GM21367 (cell line): Measurements from ENCODE around the gene TPRKB.
"Not testable (repeated sequence)": the region's sequence is repeated elsewhere in the genome, so short reads cannot be mapped to it uniquely, and the experiment has no call there.

Experiments used
- ATAC-seq: cut with Tn5 transposase; IDR thresholded peaks from one replicate; pipeline ENCODE4 v1.9.1; 2021; ENCODE audit not compliant: unreplicated experiment

TPRKB gene

DNA sequence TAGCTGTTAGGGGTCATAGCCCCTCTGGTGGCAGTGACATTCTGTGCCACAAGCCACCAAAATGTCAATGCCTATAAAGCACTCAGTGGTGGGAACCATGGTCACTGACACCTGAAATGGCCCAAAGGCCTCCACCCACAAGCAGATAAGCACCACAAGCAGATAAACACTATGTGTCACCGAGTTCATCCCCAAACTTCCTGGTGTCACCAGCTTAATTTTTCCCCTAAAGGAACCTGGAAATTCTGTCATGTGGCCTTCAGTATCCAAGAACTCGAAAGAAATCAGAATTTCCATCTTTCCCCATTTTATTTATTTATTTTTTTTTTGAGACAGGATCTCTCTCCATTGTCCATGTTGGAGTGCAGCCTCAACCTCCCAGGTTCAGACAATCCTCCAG is 3.6 kb upstream of the TPRKB start:
- ATAC-seq: no peak

DNA sequence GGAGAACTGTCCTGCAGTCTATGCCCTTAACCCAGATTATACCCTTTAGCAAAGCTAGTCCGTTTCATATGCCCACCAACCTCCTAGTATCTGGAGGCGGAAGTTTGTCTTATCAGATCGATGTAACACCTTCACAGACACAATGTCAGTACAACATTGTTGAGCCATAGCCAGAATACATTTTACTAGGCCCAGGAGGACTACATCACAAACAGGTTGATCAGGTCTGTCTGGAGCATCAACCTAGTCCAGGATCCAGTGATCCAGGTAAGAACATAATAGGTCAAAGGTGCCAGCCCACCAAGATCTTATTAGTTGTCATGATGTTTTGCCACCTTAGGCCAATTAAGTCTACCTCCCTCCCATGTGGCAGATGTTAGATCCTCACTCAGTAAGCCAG is 2.0 kb upstream of the TPRKB start:
- no peak for ATAC-seq

DNA sequence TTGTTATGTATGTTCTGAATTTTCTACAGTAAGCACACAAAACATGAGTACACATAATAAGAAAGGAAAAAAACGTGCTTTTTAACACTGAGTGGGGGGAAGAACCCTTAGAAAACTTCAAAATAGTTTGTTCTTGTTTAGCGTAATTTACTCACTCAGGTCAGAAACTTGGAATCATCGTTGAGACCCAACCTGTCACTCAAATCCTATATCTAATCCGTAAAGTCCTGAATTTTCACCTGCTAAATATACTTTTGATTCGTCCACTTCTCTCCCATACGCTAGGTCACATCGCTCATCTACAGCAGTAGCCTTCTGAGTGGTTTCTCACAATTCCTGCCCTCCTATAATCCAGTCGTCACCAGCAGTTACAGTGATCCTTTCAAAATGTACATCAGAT is 767 bp downstream of the TPRKB start:
- ATAC-seq: no peak

DNA sequence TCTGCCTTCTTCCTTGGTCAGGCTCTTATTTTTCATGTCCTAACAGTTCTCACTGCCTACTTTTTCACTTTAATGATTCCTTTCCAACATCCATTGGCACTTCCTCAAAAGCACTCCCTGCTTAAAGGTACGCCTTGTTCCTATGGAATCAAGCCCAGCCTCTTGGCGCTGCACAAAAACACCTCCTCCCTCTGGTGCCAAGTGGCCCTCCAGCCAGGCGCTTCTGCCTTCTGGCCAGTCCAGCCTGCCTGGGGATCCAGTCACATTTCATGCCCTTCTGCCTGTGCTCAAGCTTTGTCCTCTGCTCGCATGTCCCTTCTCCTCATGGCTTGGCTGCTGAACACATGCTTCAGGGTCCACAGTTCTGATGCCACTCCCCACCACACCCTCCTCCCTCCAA is 6.3 kb downstream of the TPRKB start:
- no peak for ATAC-seq

DNA sequence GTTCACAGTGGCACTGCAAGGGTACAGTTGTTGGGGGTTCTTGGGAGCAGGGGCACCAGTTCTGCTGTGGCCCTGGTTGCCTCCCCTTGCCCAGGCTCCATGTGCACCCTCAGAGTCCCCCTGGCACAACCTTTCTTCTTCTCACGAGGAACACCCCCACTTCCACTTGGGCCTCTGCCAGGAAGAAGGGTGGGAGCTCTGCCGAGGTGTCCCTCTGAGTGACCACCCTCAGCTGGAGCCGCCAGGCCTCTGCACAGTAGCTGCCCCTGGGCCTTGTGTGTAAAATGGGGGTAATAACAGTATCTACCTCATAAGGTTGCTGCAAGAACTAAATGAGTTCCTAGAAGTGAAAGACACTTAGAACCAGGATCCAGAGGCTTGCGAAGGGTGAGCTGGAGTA is 8.4 kb downstream of the TPRKB start:
- ATAC-seq: no peak

DNA sequence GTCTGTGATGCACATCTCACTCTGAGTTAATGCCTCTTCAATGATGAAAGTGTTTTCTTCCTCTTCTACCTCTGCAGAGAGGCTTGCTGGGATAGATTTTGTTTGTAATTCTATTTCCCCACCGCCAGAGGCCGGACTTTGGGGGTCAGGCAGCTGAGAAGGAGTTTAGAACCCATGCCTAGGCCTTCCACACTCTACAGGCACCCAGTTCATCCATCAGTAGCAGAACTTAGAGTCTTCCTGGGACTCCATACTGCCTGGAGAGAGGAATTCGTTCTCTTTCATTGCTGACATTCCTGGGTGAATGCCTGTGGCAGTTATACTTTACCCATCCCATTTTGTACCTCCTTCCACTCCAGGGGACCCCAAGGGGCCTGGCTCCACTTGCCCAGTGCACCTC is 9.1 kb downstream of the TPRKB start:
- no peak for ATAC-seq

DNA sequence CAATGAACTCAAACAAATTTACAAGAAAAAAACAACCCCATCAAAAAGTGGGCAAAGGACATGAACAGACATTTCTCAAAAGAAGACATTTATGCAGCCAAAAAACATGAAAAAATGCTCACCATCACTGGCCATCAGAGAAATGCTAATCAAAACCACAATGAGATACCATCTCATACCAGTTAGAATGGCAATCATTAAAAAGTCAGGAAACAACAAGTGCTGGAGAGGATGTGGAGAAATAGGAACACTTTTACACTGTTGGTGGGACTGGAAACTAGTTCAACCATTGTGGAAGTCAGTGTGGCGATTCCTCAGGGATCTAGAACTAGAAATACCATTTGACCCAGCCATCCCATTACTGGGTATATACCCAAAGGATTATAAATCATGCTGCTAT is 10.5 kb downstream of the TPRKB start:
- not testable (repeated sequence) for ATAC-seq

DNA sequence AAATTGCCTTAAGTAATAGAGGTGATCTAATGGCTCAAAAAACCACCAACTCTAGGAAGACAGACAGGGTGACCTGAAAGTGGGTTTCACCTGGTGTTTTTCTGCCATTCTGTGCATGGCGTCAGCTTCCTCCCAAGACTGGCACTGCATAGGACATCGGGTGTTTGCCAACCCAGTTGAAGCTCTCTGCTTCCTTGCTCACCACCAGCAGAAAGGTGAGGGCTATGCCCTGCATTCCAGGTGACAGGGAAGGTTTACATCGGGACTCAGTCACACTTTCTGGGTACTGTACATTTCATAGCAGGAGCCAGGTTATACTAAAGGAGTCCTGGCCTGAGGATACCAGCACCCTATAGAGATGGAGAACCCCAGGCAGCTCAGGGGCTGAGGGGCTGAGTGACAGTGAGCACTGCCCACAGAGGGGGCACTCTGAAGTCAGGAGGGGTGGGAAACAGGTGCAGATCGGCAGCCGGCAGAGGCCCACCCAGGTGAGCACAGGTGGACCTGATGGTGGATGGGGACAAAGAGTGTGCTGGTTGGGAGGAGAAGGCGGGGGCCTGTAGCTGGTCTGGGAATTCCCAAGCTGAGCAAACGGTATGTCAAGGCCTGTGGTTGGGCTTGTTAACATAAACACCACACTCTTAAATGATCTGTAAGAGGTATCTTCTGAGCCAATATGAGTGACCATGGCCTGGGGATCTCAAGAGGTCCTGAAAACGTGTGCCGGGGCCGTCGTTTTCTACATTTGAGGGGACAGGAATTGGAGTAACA is 18.1 kb downstream of the TPRKB start:
- no peak for ATAC-seq

DNA sequence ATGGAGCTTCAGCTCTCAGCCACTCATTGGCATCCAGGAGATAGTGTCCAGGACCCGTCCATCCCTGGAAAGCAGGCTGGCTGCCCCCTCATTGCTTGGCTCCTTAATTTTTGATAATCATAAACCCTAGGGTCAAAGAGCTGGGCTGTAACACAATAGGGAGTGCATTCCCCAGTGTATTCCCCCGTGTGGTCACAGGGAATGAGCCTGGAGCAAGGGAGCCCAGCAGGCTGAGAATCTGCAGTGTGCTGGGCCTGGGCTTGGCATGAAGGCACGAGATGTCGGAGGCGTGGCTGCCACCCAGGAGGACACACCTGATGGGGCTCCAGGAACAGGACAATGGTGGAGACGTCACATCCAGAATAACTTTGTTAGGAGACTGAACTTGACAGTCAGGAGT is 18.7 kb downstream of the TPRKB start:
- ATAC-seq: no peak

DNA sequence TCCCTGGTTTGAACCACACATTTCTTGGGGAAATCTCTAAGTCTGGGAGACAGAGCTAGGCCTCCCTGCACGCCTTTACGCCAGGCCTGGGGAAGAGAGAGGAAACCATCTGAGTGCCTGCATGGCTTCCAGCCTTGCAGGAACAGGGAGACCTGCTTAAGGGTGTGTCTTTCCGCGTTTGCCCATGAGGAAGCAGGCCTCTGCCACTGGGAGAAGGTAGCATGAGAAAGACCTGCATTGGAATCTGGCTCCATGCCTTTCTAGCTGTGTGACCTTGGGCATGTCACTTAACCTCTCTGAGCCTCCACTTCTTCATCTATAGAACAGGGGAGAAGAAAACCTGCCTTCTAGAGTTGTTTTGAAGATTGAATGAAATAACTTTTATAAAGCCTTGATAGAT is 19.4 kb downstream of the TPRKB start:
- not testable (repeated sequence) for ATAC-seq

DNA sequence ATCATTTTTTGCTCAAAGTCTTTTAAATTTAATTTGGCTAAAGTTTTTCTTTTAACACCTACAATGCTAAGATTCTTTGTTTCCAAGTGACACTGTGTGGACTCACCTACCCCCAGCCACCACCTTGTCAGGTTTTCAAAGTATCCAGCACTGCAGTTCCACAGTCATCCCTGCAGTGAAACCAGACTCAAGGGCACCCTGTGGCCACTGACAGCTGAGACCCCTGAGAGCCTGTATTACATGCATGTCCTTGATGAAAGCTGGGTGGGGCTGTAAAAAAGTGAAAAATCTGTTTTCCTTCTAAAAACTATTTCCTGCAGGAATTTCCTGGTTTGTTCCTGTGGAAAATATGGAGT is 19.9 kb downstream of the TPRKB start:
- ATAC-seq: no peak

DNA sequence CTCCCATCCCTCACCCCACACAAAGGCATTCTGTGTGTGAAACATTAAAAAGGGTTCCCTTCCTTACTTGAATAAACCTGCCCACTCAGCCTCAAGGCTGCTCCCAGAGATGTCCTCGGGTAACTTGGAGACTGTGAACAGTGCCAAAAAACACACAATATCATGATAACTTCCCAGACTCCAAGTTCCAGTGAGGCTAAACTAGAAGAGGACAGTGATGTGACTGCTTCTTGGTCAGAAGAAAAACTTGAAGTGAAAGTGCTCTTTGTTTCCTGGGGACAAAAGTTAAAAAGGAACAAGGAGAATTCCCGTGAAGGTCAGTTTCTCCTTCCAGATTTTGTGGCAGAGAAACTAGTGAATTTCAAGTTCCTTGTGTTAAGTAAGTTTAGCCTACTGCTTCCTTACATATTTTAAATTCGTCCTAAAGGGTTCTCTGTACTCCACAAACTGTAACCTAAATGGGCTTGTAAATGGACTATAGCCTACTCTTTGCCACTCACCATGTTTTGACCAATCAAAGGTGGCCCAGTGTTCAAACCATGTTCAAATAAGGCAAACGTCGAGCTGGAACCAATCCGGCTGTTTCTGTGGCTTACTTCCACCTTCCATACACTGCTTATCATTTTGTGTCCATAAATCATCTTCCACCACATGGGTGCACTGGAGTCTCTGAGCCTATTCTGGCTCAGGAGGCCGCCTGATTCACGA is 20.4 kb downstream of the TPRKB start:
- ATAC-seq: no peak

DNA sequence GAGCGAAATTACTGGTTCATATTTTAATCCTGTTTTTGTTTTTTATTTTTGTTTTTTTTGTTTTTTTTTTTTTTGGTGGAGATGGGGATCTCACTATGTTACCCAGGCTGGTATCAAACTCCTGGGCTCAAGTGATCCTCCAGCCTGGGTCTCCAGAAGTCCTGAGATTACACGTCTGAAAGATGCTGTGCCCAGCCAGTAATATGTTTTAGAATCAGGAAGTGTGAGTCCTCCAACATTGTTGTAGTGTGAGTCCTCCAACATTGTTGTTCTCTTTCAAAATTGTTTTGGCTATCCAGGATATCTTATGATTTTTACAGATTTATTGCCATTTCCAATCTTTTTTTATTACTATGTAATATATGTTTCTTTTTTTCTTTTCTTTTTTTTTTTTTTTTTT is 23.1 kb downstream of the TPRKB start:
- ATAC-seq: no peak

DNA sequence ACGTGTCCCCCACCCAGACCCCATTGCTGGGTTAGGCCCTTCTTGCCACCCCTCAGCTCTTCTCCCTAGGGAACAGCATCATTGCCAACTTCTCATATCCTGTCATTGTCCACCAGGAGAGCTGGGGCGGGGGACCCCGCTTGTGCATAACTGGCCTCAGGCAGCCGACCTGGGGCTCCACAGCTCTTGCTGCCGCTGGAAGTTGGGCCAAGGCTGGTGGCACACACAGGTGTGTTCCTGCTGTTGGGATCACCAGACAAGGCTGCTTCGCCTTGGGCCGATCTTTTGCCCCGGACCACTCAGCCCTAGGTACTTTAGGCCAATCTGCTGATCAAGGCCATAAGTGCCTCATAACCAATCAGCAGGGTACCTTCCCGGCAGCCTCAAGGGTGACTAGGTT is 28.6 kb downstream of the TPRKB start:
- ATAC-seq: no peak

DNA sequence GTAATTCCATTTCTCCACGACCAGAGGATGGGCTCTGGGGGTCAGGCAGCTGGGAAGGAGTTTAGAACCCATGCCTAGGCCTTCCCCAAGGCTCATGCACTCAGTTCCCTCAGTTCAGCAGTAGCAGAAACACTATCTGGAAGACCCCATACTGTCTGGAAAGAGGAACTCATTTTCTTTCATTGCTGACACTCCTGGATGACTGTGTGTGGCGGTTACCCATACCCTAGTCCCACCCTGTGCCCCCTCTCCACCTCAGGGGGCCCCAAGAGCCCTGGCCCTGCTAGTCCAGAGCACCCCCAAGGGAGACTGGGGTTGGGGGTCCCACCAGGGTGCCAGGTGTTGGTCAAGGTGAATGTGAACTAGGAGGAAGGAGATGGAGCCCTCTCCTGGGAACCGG is 29.5 kb downstream of the TPRKB start:
- ATAC-seq: no peak

DNA sequence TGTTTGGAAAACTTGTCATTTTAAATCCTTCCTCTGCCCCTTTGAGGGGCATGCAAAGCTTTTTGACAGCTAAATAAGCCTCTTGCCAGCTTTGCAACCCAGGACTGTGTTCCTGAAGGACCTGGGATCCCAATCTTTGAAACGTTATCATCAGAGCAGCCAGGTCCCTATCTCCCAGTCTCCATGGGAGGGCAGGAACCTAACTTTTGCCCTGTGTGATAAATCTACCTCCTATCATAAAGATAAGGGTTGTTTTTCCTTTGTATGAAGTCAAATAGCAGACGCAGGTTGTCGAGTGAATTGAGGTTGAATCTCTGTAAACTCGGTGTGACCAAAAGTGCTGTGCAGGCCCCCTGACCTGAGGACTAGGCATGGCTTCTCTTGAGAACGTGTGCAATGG is 30.1 kb downstream of the TPRKB start:
- ATAC-seq: no peak

DNA sequence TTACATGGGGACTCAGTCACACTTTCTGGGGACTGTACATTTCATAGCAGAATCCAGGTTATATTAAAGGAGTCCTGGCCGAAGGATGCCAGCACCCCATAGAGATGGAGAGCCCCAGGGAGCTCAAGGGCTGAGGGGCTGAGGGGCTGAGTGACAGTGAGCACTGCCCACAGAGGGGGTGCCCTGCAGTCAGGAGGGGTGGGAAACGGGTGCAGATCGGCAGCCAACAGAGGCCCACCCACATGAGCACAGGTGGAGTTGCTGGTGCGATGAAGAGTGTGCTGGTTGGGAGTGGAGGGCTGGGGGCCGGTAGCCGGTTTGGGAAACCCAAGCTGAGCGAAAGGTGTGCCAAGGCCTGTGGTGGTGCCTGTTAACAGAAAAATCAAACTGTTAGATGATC is 32.1 kb downstream of the TPRKB start:
- no peak for ATAC-seq

DNA sequence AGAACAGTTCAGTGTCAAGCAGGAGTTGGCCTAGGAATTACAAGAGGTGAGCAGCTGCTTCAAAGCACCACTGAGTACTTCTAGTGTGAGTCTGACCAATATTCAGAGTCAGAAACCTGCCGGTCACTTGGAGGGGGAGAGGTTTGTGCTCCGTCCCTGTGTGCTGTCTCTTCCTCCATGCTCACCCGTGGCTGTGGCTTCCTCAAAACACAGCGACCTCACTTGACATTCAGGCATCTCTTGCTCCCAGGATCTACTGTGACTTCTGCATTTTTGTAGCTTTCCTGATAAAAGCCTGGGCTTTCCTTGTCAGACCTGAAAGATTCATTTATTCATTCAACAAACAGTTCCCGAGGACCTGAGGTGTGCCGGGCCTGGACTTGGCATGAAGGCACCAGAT is 32.9 kb downstream of the TPRKB start:
- ATAC-seq: no peak

DNA sequence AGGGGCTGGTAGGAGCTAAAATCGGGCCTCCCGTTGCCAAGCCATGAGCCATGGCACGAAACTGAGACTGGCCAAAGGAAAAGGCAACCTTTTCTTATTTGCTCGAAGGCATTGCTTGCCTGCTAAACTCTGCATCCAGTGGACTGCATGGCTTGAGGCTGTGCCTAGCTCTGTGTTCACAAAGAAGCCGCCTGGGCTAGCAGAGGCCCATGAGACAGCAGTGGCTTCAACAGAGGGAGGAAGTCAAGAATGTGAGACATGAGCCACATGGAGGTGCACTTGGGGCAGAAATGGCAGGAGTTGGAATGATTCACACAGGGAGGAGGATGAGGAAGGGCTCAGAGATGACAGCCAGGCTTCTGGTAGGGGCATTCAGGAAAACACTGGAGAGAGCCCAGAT is 33.5 kb downstream of the TPRKB start:
- no peak for ATAC-seq

DNA sequence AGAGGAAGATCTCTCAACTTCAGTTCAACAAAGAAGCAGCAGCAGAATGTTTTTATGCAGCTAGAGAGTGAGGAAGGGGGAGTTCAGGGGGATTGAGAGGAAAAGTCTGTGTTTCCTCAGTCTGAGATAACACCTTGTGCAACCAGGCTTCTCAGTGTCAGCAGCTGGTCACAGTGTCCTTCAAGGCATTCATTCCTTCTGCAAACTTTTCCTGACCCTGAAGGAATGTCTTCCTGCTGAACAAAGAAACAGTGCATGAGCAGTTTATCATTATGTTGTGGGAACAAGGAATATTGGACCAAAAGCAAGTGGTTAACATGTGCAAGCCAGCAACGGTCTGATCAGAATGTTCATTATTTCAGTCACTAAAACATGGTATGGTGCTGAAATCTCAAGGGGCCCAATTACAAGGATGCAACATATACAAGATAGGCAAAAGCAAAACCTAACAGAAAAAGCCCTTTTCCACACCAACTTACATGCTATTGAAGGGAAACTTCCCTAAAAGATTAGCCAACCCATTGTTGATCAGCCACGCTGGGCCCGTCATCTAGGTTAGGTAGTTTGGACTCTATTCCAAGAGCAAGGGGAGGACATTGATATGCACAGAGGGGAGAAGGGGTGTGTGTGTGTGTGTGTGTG is 34.2 kb downstream of the TPRKB start:
- not testable (repeated sequence) for ATAC-seq

DNA sequence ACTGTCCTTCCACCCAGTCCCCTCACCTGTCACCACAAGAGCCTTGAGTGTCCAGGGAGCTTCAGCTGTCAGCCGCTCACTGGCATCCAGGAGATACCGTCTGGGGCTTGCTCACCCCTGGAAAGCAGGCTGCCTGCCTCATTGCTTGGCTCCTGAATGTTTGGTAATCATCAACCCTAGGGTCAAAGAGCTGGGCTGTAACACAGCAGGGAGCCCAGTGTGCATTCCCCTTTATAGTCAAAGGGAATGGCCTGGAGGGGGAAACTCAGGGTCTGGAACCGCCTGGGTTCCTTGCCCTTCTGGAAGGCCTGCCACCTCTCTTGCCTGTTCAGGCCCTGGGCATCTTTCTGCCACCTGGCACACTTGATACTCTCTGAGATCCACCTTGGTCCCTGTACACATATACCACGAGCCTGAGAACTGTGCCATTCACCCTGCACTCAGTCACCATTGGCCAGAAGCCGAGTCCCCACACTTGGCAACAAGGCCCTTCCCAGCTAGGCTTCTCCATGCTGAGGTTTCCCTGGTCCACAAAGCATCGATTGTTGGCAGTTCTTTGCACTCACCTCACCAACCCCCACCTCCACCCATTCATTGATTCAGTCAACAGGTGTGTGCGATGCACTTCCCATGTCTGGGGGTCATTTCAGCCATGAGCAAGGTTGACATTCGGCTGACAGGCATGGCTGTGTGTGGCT is 35.0 kb downstream of the TPRKB start:
- ATAC-seq: no peak

DNA sequence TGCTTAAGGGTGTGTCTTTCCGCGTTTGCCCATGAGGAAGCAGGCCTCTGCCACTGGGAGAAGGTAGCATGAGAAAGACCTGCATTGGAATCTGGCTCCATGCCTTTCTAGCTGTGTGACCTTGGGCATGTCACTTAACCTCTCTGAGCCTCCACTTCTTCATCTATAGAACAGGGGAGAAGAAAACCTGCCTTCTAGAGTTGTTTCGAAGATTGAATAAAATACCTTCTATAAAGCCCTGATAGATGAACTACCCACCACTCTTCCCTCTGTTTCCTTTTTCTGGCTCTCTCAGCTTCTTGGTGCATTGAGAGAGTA is 35.7 kb downstream of the TPRKB start:
- ATAC-seq: not testable (repeated sequence)
